Daoy (cell line): ENCODE results near the gene NEGR1. TPM values are rescaled to one million over a fixed set of nuclear protein-coding genes. Genes with fewer than 3 reads are reported as not detected.
"Not testable (repeated sequence)": the region's sequence is repeated elsewhere in the genome, so short reads cannot be mapped to it uniquely, and the experiment has no call there.

Experiments used
- DNase-seq: peaks from one replicate; pipeline ENCODE4 v3.0.0-alpha.2; 2015; ENCODE audit warnings: low read depth
- total RNA-seq: library from RNA; depleted of rRNA; stranded (reverse); fragments of >200 nt; shearing (Covaris generic); gene quantifications from 2 replicates; pipeline ENCODE4 v1.2.3, GENCODE V29; 2014; rRNA removed

NEGR1 gene
- 15.8 and 16.3 TPM in 2 replicates for total RNA-seq

DNA sequence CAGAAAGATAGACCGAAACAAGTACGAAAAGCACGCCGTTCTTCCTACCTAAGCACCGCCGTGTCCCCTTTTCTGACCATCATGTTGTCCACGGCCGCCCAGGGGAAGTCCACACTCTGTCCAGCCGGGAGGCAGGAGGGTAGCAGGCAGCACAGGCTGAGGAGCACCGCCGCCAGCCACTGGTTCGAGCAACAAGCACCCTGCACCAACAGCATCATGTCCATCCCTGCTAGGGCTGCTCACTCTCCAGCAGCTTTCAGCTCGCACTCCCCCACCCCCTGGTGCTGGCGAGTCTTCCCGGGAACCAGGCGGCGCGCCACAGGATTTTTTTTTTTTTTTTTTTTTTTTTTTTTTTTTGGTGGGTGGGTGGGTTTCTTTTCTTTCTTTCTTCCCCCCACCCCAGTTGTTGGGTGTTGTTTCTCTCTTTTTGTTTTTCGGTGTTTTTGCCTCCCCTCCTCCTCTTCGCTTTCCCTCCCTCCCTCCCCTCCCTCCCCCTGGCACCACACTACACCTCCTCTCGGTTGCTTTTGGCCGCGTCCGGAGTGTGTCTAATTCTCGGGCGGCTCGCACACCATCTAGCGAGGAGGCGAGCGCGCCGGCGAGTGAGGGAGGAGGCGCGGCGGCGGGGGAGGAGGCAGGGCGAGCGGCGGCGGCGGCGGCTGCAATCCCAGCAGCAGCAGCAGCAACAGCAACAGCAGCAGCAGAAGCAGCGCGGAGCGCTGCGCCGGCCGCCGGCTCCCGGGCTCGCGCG is at the start of gene NEGR1:
TSS of gene NEGR1 (minus strand) at position 269 of the 751 bp plus-strand sequence.
- peak; percentile 99 for DNase-seq

- no peak for DNase-seq
These were observed 44.2 kb upstream of the NEGR1 start for GRCh38 chr1:72326494-72326893.

- no peak for DNase-seq
These were observed 42.1 kb upstream of the NEGR1 start for GRCh38 chr1:72324451-72324850.

- no peak for DNase-seq
These were observed 40.6 kb upstream of the NEGR1 start for GRCh38 chr1:72322910-72323309.

GRCh38 chr1:72296501-72296900 is 14.2 kb upstream of the NEGR1 start:
- DNase-seq = peak; percentile 16

- DNase-seq = no peak
These were observed 6.5 kb upstream of the NEGR1 start for GRCh38 chr1:72288886-72289285.

GRCh38 chr1:72286401-72286800 is 4.1 kb upstream of the NEGR1 start:
- DNase-seq = peak; percentile 18

- DNase-seq = peak; percentile 84
These were observed 2.7 kb upstream of the NEGR1 start for GRCh38 chr1:72285074-72285425.

DNA sequence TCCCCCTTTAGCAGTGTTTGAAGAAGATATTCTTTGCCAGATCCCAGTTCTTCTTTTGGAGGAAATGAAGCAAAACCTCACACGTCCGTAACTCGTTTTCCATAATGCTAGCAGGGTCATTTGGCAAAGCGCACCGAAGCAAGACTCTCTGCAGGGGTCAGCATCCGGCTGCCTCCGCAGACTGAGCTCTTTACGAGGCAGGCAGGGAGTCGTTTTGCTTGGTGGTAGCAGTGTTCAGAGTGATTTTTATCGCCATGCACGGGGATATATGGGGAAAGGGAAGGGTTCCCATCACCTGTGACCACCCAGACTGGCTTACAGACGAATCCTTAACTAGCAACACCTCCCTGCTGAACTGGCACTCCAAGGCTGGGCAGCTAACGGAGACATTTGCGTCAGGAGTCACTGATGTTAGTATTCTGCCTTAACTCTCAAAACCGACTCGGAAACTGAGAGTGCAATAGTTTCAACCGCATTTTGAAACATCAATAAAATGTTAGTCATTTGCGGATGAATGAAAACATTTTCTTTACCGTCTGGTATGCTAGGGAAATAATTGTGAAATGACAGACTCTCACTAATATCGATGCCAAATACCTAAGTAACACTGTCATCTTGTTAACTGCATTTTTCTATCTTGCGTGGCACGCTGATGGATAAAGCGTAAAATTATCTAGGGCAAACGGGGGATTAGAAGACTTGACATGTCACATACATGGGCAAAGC is 2.2 kb upstream of the NEGR1 start:
- DNase-seq = peak; percentile 93

- DNase-seq = no peak
These were observed 1.7 kb upstream of the NEGR1 start for GRCh38 chr1:72284084-72284347.

DNA sequence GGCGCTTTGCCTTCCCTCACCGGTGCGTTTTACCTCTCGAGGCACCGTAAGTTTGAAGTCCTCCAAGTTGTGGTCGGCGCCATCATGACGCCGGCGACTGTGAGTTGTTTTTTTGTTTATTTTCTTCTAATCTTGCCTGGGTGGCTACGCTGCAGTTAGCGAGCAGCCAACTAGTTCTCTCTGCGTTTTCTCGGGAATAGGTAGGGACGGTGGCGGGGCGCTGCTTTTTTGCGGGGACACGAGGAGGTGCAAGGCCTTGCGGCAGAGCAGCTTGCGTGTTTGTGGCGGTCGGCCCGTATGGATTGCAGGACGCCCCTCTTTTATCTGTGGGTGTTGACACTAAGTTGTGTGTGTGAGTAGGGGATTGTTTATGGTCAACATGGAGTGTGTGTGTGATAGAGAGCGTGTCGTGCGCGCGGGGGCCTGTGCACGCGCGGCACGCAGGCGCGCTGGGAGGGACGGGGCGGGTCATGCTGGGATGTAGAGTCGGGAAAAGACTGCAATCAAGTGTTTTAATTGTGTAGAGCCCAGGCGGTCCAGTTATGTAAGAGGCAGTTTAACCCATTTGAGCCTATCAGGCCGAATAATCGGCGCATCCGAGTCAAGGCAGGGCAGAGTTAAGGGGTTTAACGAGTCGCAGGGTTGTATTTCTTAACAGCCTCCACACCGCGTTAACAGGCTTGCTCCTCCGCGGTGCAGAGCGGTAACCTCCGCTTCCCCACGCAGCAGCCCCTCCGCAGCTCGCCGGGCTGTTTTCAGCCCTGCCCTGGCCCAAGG is 1.2 kb upstream of the NEGR1 start:
- DNase-seq = peak; percentile 89

- DNase-seq = no peak
These were observed 625 bp upstream of the NEGR1 start for GRCh38 chr1:72283022-72283306.

DNA sequence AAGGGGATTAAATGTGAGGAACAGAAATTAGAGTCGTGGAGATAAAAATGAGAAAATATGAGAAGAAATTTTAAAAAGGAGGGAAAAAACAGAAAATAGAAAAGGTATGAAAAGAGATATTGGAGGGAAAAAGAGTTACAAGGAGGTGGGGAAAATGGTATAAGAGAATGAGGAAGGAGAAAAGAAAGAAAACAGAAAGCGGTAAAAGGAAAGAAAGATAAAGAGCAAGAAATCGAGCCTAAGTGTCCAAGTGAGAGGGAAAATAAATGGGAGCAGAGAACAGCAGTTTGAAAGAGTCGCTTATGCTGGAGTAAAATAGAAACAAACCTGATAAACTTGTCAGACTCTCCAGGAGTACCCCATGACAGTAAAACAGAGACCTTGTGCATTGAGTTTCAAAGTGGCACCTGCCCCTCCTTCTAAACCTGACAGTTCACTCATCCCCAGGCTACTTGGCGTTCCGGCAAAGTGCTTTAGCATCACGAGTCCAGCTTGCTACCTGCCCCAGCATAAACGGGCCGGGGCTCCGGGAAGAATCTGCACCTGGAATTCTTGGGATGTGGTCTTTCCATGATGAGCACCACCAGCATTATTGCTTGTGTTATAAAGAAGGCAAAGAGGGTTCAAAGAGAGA is 585 bp downstream of the NEGR1 start:
- DNase-seq = peak; percentile 48

GRCh38 chr1:72281144-72281543 is 1.2 kb downstream of the NEGR1 start:
- DNase-seq = peak; percentile 58

- peak; percentile 20 for DNase-seq
These were observed 1.6 kb downstream of the NEGR1 start for GRCh38 chr1:72280711-72281110.

- DNase-seq = no peak
These were observed 2.2 kb downstream of the NEGR1 start for GRCh38 chr1:72280131-72280530.

- no peak for DNase-seq
These were observed 3.9 kb downstream of the NEGR1 start for GRCh38 chr1:72278461-72278860.

DNA sequence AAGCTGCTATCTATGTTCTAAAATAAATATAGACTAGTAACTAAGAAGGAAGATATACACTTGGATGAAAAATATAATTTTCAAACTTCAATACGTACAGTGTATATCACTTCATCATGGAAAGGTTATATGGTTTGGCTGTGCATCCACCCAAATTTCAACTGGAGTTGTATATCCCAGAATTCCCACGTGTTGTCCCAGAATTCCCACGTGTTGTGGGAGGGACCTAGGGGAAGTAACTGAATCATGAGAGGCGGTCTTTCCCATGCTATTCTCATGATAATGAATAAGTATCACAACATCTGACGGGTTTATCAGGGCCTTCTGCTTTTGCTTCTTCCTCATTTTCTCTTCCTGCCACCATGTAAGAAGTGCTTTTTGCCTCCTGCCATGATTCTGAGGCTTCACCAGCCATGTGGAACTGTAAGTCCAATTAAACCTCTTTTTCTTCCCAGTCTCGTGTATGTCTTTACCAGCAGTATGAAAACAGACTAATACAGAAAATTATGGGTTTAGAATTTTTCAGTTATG is 10.7 kb downstream of the NEGR1 start:
- DNase-seq = no peak

GRCh38 chr1:72262735-72263134 is 19.6 kb downstream of the NEGR1 start:
- no peak for DNase-seq

- no peak for DNase-seq
These were observed 29.2 kb downstream of the NEGR1 start for GRCh38 chr1:72253132-72253531.

- no peak for DNase-seq
These were observed 40.9 kb downstream of the NEGR1 start for GRCh38 chr1:72241397-72241796.

GRCh38 chr1:72235931-72236330 is 46.4 kb downstream of the NEGR1 start:
- not testable (repeated sequence) for DNase-seq
